H9 (cell line): ENCODE results near the gene RNF157. TPM values are rescaled to one million over a fixed set of nuclear protein-coding genes. Genes with fewer than 3 reads are reported as not detected.

Source experiments
- DNase-seq: peaks from one replicate; pipeline ENCODE4 v3.0.0-alpha.2; 2017
- H2AFZ ChIP-seq: one replicate; pipeline ENCODE4 v1.6.1; 2013; ENCODE audit warnings: mild to moderate bottlenecking, low read length, control low read depth, moderate library complexity
- H2AK5ac ChIP-seq: 2 replicates; pipeline ENCODE4 v1.6.1; 2013; ENCODE audit warnings: low read length, control low read depth, mixed read lengths; ENCODE audit not compliant: insufficient read length
- H2BK120ac ChIP-seq: one replicate; pipeline ENCODE4 v1.6.1; 2013; ENCODE audit warnings: low read depth, mild to moderate bottlenecking, low read length, control low read depth, inconsistent platforms; ENCODE audit not compliant: poor library complexity, severe bottlenecking
- H2BK12ac ChIP-seq: 2 replicates; pipeline ENCODE4 v1.6.1; 2013; ENCODE audit warnings: low read length, control low read depth, mixed read lengths, low read depth; ENCODE audit not compliant: insufficient read length
- H2BK15ac ChIP-seq: 2 replicates; pipeline ENCODE4 v1.6.1; 2013; ENCODE audit warnings: low read depth, low read length, control low read depth
- H2BK20ac ChIP-seq: one replicate; pipeline ENCODE4 v1.6.1; 2013; ENCODE audit warnings: low read depth, mild to moderate bottlenecking, low read length, control low read depth, inconsistent platforms; ENCODE audit not compliant: poor library complexity, severe bottlenecking
- H2BK5ac ChIP-seq: 2 replicates; pipeline ENCODE4 v1.6.1; 2013; ENCODE audit warnings: low read length, control low read depth, mixed read lengths; ENCODE audit not compliant: insufficient read length
- H3K14ac ChIP-seq: 2 replicates; pipeline ENCODE4 v1.6.1; 2013; ENCODE audit warnings: low read length, control low read depth; ENCODE audit not compliant: insufficient read depth
- H3K18ac ChIP-seq: 2 replicates; pipeline ENCODE4 v1.6.1; 2013; ENCODE audit warnings: low read depth, mild to moderate bottlenecking, mixed read lengths, low read length, control low read depth; ENCODE audit not compliant: insufficient read length
- H3K23ac ChIP-seq: 2 replicates; pipeline ENCODE4 v1.6.1; 2013; ENCODE audit warnings: low read length, control low read depth, mixed read lengths, low read depth; ENCODE audit not compliant: insufficient read length
- H3K23me2 ChIP-seq: 2 replicates; pipeline ENCODE4 v1.6.1; 2013; ENCODE audit warnings: low read depth, mild to moderate bottlenecking, mixed read lengths, low read length, control low read depth; ENCODE audit not compliant: insufficient read length, poor library complexity, severe bottlenecking
- H3K27ac ChIP-seq: 2 replicates; pipeline ENCODE4 v1.5.1; 2013; ENCODE audit warnings: low read length, control low read depth, mixed read lengths, low read depth; ENCODE audit not compliant: insufficient read length
- H3K27me3 ChIP-seq: 2 replicates; pipeline ENCODE4 v1.6.1; 2013; ENCODE audit warnings: low read length, control low read depth, inconsistent platforms; ENCODE audit not compliant: insufficient read depth
- H3K4ac ChIP-seq: 2 replicates; pipeline ENCODE4 v1.6.1; 2013; ENCODE audit warnings: low read depth, mild to moderate bottlenecking, control low read depth, inconsistent platforms, low read length, moderate library complexity
- H3K4me1 ChIP-seq: 2 replicates; pipeline ENCODE4 v1.6.1; 2013; ENCODE audit warnings: low read length, control low read depth, inconsistent platforms; ENCODE audit not compliant: insufficient read depth
- H3K4me2 ChIP-seq: 2 replicates; pipeline ENCODE4 v1.6.1; 2013; ENCODE audit warnings: low read length, control low read depth, mixed read lengths; ENCODE audit not compliant: insufficient read length, insufficient read depth
- H3K56ac ChIP-seq: 2 replicates; pipeline ENCODE4 v1.6.1; 2013; ENCODE audit warnings: low read depth, mild to moderate bottlenecking, mixed read lengths, low read length, control low read depth; ENCODE audit not compliant: insufficient read length
- H3K79me1 ChIP-seq: 2 replicates; pipeline ENCODE4 v1.6.1; 2013; ENCODE audit warnings: low read depth, mild to moderate bottlenecking, moderate library complexity, low read length, control low read depth, inconsistent platforms; ENCODE audit not compliant: insufficient read depth, poor library complexity, severe bottlenecking
- H3K79me2 ChIP-seq: 2 replicates; pipeline ENCODE4 v1.6.1; 2013; ENCODE audit warnings: low read length, control low read depth, inconsistent platforms; ENCODE audit not compliant: insufficient read depth
- H3K9ac ChIP-seq: 2 replicates; pipeline ENCODE4 v1.6.1; 2013; ENCODE audit warnings: low read length, control low read depth, mixed read lengths; ENCODE audit not compliant: insufficient read length; ENCODE audit errors: extremely low read depth
- H3K9me3 ChIP-seq: one replicate; pipeline ENCODE4 v1.6.1; 2013; ENCODE audit warnings: low read depth, low read length, inconsistent platforms; ENCODE audit not compliant: control insufficient read depth
- H3T11ph ChIP-seq: one replicate; pipeline ENCODE4 v1.6.1; 2013; ENCODE audit warnings: mild to moderate bottlenecking, low read length, control low read depth, inconsistent platforms
- H4K20me1 ChIP-seq: one replicate; pipeline ENCODE4 v1.6.1; 2013; ENCODE audit not compliant: control insufficient read depth, insufficient read length, insufficient read depth
- H4K5ac ChIP-seq: 2 replicates; pipeline ENCODE4 v1.6.1; 2013; ENCODE audit warnings: low read depth, mild to moderate bottlenecking, mixed read lengths, low read length, control low read depth; ENCODE audit not compliant: insufficient read length
- H4K8ac ChIP-seq: replicated peaks from 2 replicates; pipeline ENCODE4 v1.6.1; 2013; ENCODE audit warnings: low read length, control low read depth, mixed read lengths, low read depth; ENCODE audit not compliant: insufficient read length
- H4K91ac ChIP-seq: 2 replicates; pipeline ENCODE4 v1.6.1; 2013; ENCODE audit warnings: low read depth, mild to moderate bottlenecking, moderate library complexity, mixed read lengths, low read length, control low read depth; ENCODE audit not compliant: insufficient read length
- H3K27ac Mint-ChIP-seq, 3 experiments: 2 replicates in 2 of 3; 3 replicates in 1 of 3; pipeline ENCODE4 v1.8.0; 2020 to 2021; ENCODE audit warnings: mixed read lengths in 3 of 3, mild to moderate bottlenecking in 1 of 3, moderate library complexity in 1 of 3
- H3K27me3 Mint-ChIP-seq: 2 replicates; pipeline ENCODE4 v1.8.0; 2021; ENCODE audit warnings: low read depth, mild to moderate bottlenecking, moderate library complexity, mixed read lengths
- H3K36me3 Mint-ChIP-seq, 3 experiments: 2 replicates in 2 of 3; 3 replicates in 1 of 3; pipeline ENCODE4 v1.8.0; 2020 to 2021; ENCODE audit warnings: low read depth in 3 of 3, mixed read lengths in 3 of 3; ENCODE audit not compliant: insufficient read depth in 1 of 3
- H3K4me1 Mint-ChIP-seq, 2 experiments: 2 replicates each; pipeline ENCODE4 v1.8.0; 2020; ENCODE audit warnings: mixed read lengths in 2 of 2
- H3K4me3 Mint-ChIP-seq, 2 experiments: 2 replicates in 1 of 2; 3 replicates in 1 of 2; pipeline ENCODE4 v1.8.0; 2020 to 2021; ENCODE audit warnings: mild to moderate bottlenecking in 2 of 2, mixed read lengths in 2 of 2, moderate library complexity in 1 of 2
- H3K9me3 Mint-ChIP-seq, 2 experiments: 2 replicates in 1 of 2; 3 replicates in 1 of 2; pipeline ENCODE4 v1.8.0; 2020; ENCODE audit warnings: mild to moderate bottlenecking in 2 of 2, mixed read lengths in 2 of 2, moderate library complexity in 1 of 2
- WGBS: extraction: QIAGEN DNeasy Blood & Tissue Kit; methylation state at CpG from one replicate; pipeline ENCODE4 v1.1.7; 2013; ENCODE audit warnings: missing lambda C conversion rate, low lambda C conversion rate, mixed read lengths; ENCODE audit not compliant: insufficient read length; ENCODE audit errors: extremely low coverage; 5-methylcytosine and 5-hydroxymethylcytosine counted together
- total RNA-seq: library from RNA; stranded (reverse); gene quantifications from 2 replicates; pipeline ENCODE4 v1.2.1, GENCODE V29; 2021
- TF ChIP-seq, protein P1 (sequence below): fragments of 200-600 bp; sonication (generic); conservative IDR thresholded peaks from 3 replicates; pipeline ENCODE4 v1.8.0; 2021; ENCODE audit warnings: antibody characterized with exemption, mild to moderate bottlenecking

Gene RNF157
- total RNA-seq, 1 experiment from 2014 or later = 9.9 TPM

DNA sequence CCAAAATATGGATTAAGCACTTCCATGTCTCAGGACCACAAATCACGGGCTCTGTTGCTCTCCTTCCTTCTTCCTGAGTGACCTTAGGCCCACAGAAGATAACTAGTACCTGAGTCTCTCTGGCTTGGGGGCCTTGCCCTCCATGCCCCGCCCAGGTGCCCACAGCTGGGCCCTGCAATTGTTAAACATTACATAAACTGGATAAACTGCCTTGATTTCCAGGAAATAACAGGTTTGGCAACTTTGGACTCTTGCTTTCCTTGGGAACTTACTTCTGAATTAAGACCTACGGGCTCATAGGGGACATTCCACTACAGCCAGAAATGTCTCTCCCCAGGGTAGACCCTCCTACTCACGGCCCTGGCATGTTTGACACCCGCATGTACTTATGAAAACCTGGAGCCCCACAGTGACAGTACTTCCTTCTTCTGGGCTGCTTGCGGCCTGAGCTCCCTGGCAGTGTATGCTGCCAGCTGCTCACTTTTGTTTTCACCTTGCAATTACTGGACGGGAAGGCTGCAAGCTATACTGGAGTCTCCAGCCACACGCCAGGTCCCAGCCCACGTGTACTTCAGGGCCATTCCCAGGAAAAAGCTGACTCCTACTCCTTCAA, 22.5 kb upstream of the RNF157 start:
- TF ChIP-seq, protein P1, sequence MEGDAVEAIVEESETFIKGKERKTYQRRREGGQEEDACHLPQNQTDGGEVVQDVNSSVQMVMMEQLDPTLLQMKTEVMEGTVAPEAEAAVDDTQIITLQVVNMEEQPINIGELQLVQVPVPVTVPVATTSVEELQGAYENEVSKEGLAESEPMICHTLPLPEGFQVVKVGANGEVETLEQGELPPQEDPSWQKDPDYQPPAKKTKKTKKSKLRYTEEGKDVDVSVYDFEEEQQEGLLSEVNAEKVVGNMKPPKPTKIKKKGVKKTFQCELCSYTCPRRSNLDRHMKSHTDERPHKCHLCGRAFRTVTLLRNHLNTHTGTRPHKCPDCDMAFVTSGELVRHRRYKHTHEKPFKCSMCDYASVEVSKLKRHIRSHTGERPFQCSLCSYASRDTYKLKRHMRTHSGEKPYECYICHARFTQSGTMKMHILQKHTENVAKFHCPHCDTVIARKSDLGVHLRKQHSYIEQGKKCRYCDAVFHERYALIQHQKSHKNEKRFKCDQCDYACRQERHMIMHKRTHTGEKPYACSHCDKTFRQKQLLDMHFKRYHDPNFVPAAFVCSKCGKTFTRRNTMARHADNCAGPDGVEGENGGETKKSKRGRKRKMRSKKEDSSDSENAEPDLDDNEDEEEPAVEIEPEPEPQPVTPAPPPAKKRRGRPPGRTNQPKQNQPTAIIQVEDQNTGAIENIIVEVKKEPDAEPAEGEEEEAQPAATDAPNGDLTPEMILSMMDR = no peak
- Histone ChIP-seq H2BK5ac (no peak overlapping the region), H3K79me2 (peaks cover 2% of the 10 kb centered on the region; the same call in 1 of the 2 replicates), H2BK15ac (no peak overlapping the region), H2AFZ (no peak overlapping the region), H3K9ac (no peak overlapping the region), H2BK12ac (no peak overlapping the region), H3K9me3 (no peaks in the 10 kb centered on the region), H2BK120ac (no peak overlapping the region), H3K4me1 (peaks cover 5% of the 10 kb centered on the region), H4K20me1 (no peaks in the 10 kb centered on the region), H3K4me2 (no peak overlapping the region), H3K27me3 (no peaks in the 10 kb centered on the region), H4K5ac (no peak overlapping the region), H4K91ac (no peak overlapping the region), H3K56ac (no peak overlapping the region), H2BK20ac (no peak overlapping the region), H3K4ac (no peak overlapping the region), H3K23ac (no peak overlapping the region), H2AK5ac (no peak overlapping the region), H3K27ac (no peak overlapping the region), H3K14ac (no peak overlapping the region), H3K23me2 (peaks cover 4% of the 10 kb centered on the region), H3K18ac (no peak overlapping the region), H3K79me1 (peaks cover 7% of the 10 kb centered on the region), H4K8ac (no peak overlapping the region), H3T11ph (no peak overlapping the region)
- peaks cover 25 to 33% of the 10 kb centered on the region in 2 experiments for H3K4me1 Mint-ChIP-seq
- H3K4me3 Mint-ChIP-seq = no peak overlapping the region
- H3K9me3 Mint-ChIP-seq = no peaks in the 10 kb centered on the region
- WGBS = no CpG with 5 or more reads among the region's 9 CpGs
- no peaks in the 10 kb centered on the region for H3K27me3 Mint-ChIP-seq
- peaks cover 2% of the 10 kb centered on the region in 3 experiments; a peak in 5 of 7 replicates for H3K36me3 Mint-ChIP-seq
- no peak for DNase-seq
- H3K27ac Mint-ChIP-seq = no peak overlapping the region; a peak in 2 of 7 replicates
